Measurements from ENCODE around the gene SIK3.

GRCh38 chr11:116994195-116994594 is 104.0 kb downstream of the SIK3 start:
- TF ChIP-seq CTCF (conservative IDR thresholded peaks at IDR 0.05; ENCODE audit: low read depth, low read length) (no peak), EZH2 (IDR thresholded peaks at IDR 0.05; ENCODE audit: low read length, unreplicated experiment) (no peak), EZH2phosphoT487 (IDR thresholded peaks at IDR 0.05; ENCODE audit: borderline replicate concordance, low read length) (no peak)
